SJCRH30 (cell line): ENCODE results near the gene KRT73. TPM values are rescaled to one million over a fixed set of nuclear protein-coding genes. Genes with fewer than 3 reads are reported as not detected.

Experiments used
- DNase-seq, 2 experiments: peaks; one replicate each; pipeline ENCODE4 v3.0.0-alpha.2; 2015 to 2020
- H3K27ac ChIP-seq: fragments of 250-450 bp; sonication (Bioruptor Pico); 2 replicates; pipeline ENCODE4 v1.5.1; 2020; ENCODE audit warnings: mild to moderate bottlenecking, moderate library complexity
- H3K27me3 ChIP-seq: fragments of 250-450 bp; sonication (Bioruptor Pico); 2 replicates; pipeline ENCODE4 v1.5.1; 2020; ENCODE audit warnings: mild to moderate bottlenecking, moderate library complexity
- H3K36me3 ChIP-seq: fragments of 250-450 bp; sonication (Bioruptor Pico); 2 replicates; pipeline ENCODE4 v1.5.1; 2020; ENCODE audit warnings: mild to moderate bottlenecking, moderate library complexity
- H3K4me1 ChIP-seq: fragments of 250-450 bp; sonication (Bioruptor Pico); 2 replicates; pipeline ENCODE4 v1.5.1; 2020; ENCODE audit warnings: mild to moderate bottlenecking, moderate library complexity
- H3K4me3 ChIP-seq: fragments of 250-450 bp; sonication (Bioruptor Pico); 2 replicates; pipeline ENCODE4 v1.5.1; 2020; ENCODE audit warnings: mild to moderate bottlenecking, moderate library complexity
- H3K9me3 ChIP-seq: fragments of 250-450 bp; sonication (Bioruptor Pico); replicated peaks from 2 replicates; pipeline ENCODE4 v1.5.1; 2020; ENCODE audit warnings: mild to moderate bottlenecking, moderate library complexity
- total RNA-seq: library from RNA; depleted of rRNA; stranded (reverse); fragments of >200 nt; shearing (Covaris generic); gene quantifications from 2 replicates; pipeline ENCODE4 v1.2.3, GENCODE V29; 2014; rRNA removed

KRT73 gene
- total RNA-seq, 1 experiment from 2014 or later: not detected

DNA sequence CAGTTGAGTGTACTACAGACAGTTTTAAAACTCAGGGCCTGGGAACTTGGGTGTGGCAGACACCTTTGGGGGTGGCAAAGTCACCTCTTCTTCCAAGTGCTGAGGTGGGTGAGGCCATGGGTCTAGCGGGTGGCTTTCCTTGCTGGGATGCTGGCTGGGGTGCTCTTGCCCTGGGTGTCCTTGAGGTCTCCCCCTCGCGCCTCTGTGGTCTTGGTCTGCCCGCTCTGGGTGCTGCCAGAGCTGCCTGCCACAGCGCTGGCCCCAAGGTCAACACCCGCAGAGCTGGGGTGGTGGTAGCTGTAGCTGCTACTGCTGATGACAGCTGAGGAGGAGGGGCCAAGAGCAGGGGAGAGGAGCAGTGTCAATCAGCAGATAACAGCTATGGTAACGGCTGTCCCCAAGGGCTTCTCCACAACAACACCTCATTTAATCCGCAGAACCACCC is 51.5 kb downstream of the KRT73 start:
- Histone ChIP-seq H3K27ac (no peak overlapping the region), H3K9me3 (no peaks in the 10 kb centered on the region), H3K4me3 (no peak overlapping the region), H3K4me1 (no peaks in the 10 kb centered on the region), H3K36me3 (no peaks in the 10 kb centered on the region), H3K27me3 (peaks cover 8% of the 10 kb centered on the region; the same call in 1 of the 2 replicates)
- DNase-seq: no peak

DNA sequence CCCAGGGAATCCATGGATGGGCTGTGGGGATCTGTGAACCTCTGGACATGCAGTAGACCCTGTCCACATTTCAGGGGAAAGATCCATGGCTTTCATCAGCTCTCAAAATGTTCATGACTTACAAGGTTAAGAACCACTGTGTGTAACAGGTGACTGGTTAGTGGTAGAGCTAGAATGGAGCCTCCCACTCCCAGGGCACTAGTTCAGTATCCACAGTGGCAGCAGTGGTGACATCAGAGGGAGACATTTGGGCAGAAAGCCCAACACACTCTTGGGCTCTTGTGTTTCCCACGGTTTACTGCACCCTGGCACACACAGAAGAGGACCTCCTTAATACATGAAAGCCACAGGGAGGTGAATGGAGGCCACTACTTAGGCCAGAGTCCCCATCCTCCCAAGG is 53.8 kb downstream of the KRT73 start:
- no peaks in the 10 kb centered on the region for H3K36me3 ChIP-seq
- H3K4me1 ChIP-seq: no peaks in the 10 kb centered on the region
- no peak overlapping the region for H3K4me3 ChIP-seq
- H3K9me3 ChIP-seq: no peaks in the 10 kb centered on the region
- no peak overlapping the region for H3K27ac ChIP-seq
- H3K27me3 ChIP-seq: peaks cover 8% of the 10 kb centered on the region; the same call in 1 of the 2 replicates
- no peak for DNase-seq

DNA sequence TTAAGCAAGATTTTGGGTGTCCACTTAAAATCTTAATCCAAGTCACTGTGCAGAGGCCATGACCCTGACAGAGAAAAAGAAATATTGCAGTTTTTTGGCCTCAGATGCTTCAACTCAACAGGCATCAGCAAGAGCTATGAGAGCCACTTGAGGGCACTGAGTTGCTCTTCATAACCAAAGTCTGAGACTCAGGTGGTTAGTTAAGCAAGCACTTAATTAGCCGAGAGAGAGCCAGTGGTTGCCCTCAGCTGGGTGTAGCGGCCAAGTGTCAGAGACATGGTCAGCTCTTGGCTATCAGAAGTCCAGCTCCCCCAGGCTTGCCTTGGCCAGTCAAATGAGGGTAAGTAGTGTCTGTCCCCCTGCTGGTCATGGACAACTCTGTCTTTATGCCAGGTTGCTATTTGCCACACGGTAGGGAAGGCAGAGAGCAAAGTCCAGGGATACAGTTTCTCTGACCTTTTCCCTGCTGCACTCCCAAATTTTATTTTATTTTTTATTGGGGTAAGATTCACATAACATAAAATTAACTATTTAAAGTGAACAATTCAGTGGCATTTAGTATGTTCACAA is 56.4 kb downstream of the KRT73 start:
- Histone ChIP-seq H3K4me3 (no peak overlapping the region), H3K4me1 (no peaks in the 10 kb centered on the region), H3K36me3 (no peaks in the 10 kb centered on the region), H3K27ac (no peak overlapping the region), H3K9me3 (no peaks in the 10 kb centered on the region), H3K27me3 (no peaks in the 10 kb centered on the region; the same call in 1 of the 2 replicates)
- peak in 1 of 2 experiments; percentile 6 for DNase-seq

DNA sequence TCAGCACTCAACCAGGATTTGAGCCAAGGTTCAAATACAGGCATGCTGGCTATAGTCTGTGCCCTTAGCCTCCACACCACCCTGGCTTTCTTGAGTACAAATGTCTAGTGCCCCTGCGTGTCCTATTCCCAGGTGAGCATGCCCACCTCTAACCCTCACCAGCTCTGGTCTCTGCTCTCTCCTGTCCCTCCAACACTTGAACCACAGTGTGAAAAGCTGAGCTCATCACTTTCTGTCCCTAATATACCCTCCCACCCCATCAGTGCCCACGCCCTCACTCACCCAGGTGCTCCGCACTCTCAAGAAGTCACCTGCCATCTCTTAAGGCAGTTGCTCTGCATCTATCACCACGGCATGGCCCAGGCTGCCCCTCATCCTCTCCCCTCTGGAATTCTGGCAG is 58.4 kb downstream of the KRT73 start:
- DNase-seq: no peak
- no peaks in the 10 kb centered on the region for H3K36me3 ChIP-seq
- no peaks in the 10 kb centered on the region for H3K4me1 ChIP-seq
- no peaks in the 10 kb centered on the region; the same call in 1 of the 2 replicates for H3K27me3 ChIP-seq
- no peak overlapping the region for H3K27ac ChIP-seq
- H3K4me3 ChIP-seq: no peak overlapping the region
- no peaks in the 10 kb centered on the region for H3K9me3 ChIP-seq

DNA sequence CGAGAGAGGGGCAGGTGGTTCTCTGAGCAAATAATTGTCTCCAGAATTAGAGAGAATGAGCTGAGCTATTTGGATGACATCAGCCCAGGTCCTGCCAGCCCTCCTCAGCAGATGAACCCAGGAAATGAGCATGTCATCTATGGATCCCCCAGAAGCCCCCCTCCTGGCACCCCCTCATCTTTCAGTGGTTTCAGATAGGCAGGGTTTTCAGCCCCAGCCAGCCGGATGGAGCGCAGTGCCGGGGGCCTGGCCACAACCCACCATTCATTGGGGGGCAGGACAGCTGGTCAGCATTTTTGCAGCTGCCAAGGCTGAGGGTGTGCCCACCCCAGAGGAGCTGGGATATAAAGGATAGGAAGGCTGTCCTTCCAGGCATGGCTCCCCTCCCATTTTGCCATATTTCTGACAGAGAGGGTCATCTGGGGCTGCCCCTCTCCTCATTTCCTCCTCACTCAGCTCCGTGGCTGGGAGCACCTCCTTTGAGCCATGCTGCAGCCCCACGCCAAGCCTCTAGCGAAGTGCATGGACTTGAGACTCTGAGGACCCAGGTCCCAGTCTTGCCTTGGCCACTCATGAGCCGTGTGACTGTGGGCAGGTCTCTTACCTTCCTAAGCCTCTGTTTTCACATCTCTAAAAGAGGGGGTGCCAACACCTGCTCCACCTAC is 59.4 kb downstream of the KRT73 start:
- no peak for DNase-seq
- Histone ChIP-seq H3K4me3 (no peak overlapping the region), H3K27me3 (peaks cover 4% of the 10 kb centered on the region; the same call in 1 of the 2 replicates), H3K36me3 (no peaks in the 10 kb centered on the region), H3K4me1 (no peaks in the 10 kb centered on the region), H3K9me3 (no peaks in the 10 kb centered on the region), H3K27ac (no peak overlapping the region)

Other genes with a start within 250 kb of the KRT73 start
- not detected in 2 replicates for gene KRT84, start 232.9 kb downstream of the KRT73 start, total RNA-seq
- not detected in 2 replicates for gene KRT82, start 212.2 kb downstream of the KRT73 start, total RNA-seq
- not detected in 2 replicates for gene KRT75, start 184.2 kb downstream of the KRT73 start, total RNA-seq
- not detected in 2 replicates for gene KRT6B, start 166.4 kb downstream of the KRT73 start, total RNA-seq
- gene KRT6C, start 144.8 kb downstream of the KRT73 start, total RNA-seq: not detected in 2 replicates
- gene KRT6A, start 125.3 kb downstream of the KRT73 start, total RNA-seq: not detected in 2 replicates
- gene KRT5, start 98.2 kb downstream of the KRT73 start, total RNA-seq: not detected in 2 replicates
- not detected in 2 replicates for gene KRT71, start 65.4 kb downstream of the KRT73 start, total RNA-seq
- not detected in 2 replicates for gene KRT74, start 44.7 kb downstream of the KRT73 start, total RNA-seq
- gene KRT72, start 17.1 kb downstream of the KRT73 start, total RNA-seq: not detected in 2 replicates
- gene KRT2, start 33.7 kb upstream of the KRT73 start, total RNA-seq: not detected in 2 replicates
- not detected in 2 replicates for gene KRT1, start 61.8 kb upstream of the KRT73 start, total RNA-seq
- gene KRT77, start 85.0 kb upstream of the KRT73 start, total RNA-seq: not detected in 2 replicates
- gene KRT76, start 158.8 kb upstream of the KRT73 start, total RNA-seq: not detected in 2 replicates
- not detected in 2 replicates for gene KRT3, start 177.6 kb upstream of the KRT73 start, total RNA-seq
- gene KRT4, start 195.6 kb upstream of the KRT73 start, total RNA-seq: not detected in 2 replicates
- gene KRT79, start 215.8 kb upstream of the KRT73 start, total RNA-seq: not detected in 2 replicates
- not detected in 2 replicates for gene KRT78, start 230.4 kb upstream of the KRT73 start, total RNA-seq